CD14-positive monocyte (primary cell): ENCODE measurements around the gene CMTM1. TPM values are rescaled to one million over a fixed set of nuclear protein-coding genes. Genes with fewer than 3 reads are reported as not detected.

Experiments used
- DNase-seq, 3 donors: peaks; one replicate each; pipeline ENCODE4 v3.0.0-alpha.2; 2011 to 2022
- H2AFZ ChIP-seq: 2 replicates; pipeline ENCODE4 v1.6.0; 2012; ENCODE audit warnings: mild to moderate bottlenecking, low read depth, low read length, inconsistent platforms; ENCODE audit not compliant: insufficient read depth, poor library complexity, severe bottlenecking
- H3K27ac ChIP-seq, 2 donors: 1 replicate in 1 of 2; 2 replicates in 1 of 2; pipeline ENCODE4 v1.5.1; 2012 to 2013; ENCODE audit warnings: low read length in 2 of 2, control low read depth in 1 of 2, inconsistent platforms in 1 of 2, low read depth in 1 of 2, mild to moderate bottlenecking in 1 of 2
- H3K27me3 ChIP-seq, 2 donors: one replicate each; pipeline versions ENCODE4 v1.6.0 to v1.6.1; 2011 to 2013; ENCODE audit warnings: low read length in 2 of 2; ENCODE audit not compliant: control insufficient read depth in 2 of 2, insufficient read depth in 2 of 2
- H3K36me3 ChIP-seq, 2 donors: replicated peaks in 1 of 2; 1 replicate in 1 of 2; 2 replicates in 1 of 2; pipeline versions ENCODE4 v1.5.1 to v1.6.1; 2012 to 2013; ENCODE audit warnings: low read length in 2 of 2, control low read depth in 1 of 2, inconsistent platforms in 1 of 2, mild to moderate bottlenecking in 1 of 2; ENCODE audit not compliant: insufficient read depth in 2 of 2, control insufficient read depth in 1 of 2
- H3K4me1 ChIP-seq, 2 donors: 1 replicate in 1 of 2; 2 replicates in 1 of 2; pipeline versions ENCODE4 v1.5.1 to v1.6.1; 2012 to 2013; ENCODE audit warnings: low read length in 2 of 2, control low read depth in 1 of 2, inconsistent platforms in 1 of 2, mild to moderate bottlenecking in 1 of 2, moderate library complexity in 1 of 2; ENCODE audit not compliant: insufficient read depth in 2 of 2, control insufficient read depth in 1 of 2
- H3K4me2 ChIP-seq: replicated peaks from 2 replicates; pipeline ENCODE3; 2012; ENCODE audit warnings: low read length, moderate library complexity, mild to moderate bottlenecking; ENCODE audit not compliant: poor library complexity, severe bottlenecking; ENCODE audit errors: extremely low read depth
- H3K4me3 ChIP-seq, 3 experiments: fragments of 200-600 bp in 1 of 3; sonication (generic) in 1 of 3; replicated peaks in 1 of 3; 1 replicate in 2 of 3; 2 replicates in 1 of 3; pipeline ENCODE4 v1.5.1; 2011 to 2013; ENCODE audit warnings: low read length in 3 of 3, mild to moderate bottlenecking in 3 of 3, control low read depth in 2 of 3, low read depth in 2 of 3, inconsistent platforms in 1 of 3, moderate library complexity in 1 of 3
- H3K79me2 ChIP-seq: 2 replicates; pipeline ENCODE4 v1.6.0; 2012; ENCODE audit warnings: mild to moderate bottlenecking, control low read depth, inconsistent platforms, low read length, moderate library complexity; ENCODE audit not compliant: insufficient read depth
- H3K9ac ChIP-seq: 2 replicates; pipeline ENCODE4 v1.6.0; 2017; ENCODE audit warnings: low read length, mild to moderate bottlenecking; ENCODE audit not compliant: insufficient read depth, poor library complexity, severe bottlenecking
- H3K9me3 ChIP-seq, 2 donors: replicated peaks in 1 of 2; 1 replicate in 1 of 2; 2 replicates in 1 of 2; pipeline versions ENCODE4 v1.5.1 to v1.6.1; 2012 to 2013; ENCODE audit warnings: low read length in 2 of 2, control low read depth in 1 of 2; ENCODE audit not compliant: control insufficient read depth in 1 of 2, insufficient read depth in 1 of 2
- H4K20me1 ChIP-seq: 2 replicates; pipeline ENCODE4 v1.6.0; 2012; ENCODE audit warnings: mild to moderate bottlenecking, low read length, control low read depth, moderate library complexity; ENCODE audit not compliant: insufficient read depth
- H3K27ac Mint-ChIP-seq, 7 donors: one replicate each; pipeline ENCODE4 v1.8.0; 2020; ENCODE audit warnings: mild to moderate bottlenecking in 7 of 7, mixed read lengths in 7 of 7, moderate library complexity in 6 of 7, inconsistent platforms in 2 of 7
- H3K27me3 Mint-ChIP-seq, 3 donors: one replicate each; pipeline ENCODE4 v1.8.0; 2021 to 2022; ENCODE audit warnings: low read depth in 3 of 3, mild to moderate bottlenecking in 3 of 3, mixed read lengths in 3 of 3, moderate library complexity in 3 of 3, inconsistent platforms in 1 of 3
- H3K36me3 Mint-ChIP-seq, 2 donors: one replicate each; pipeline ENCODE4 v1.8.0; 2020; ENCODE audit warnings: mixed read lengths in 2 of 2, inconsistent platforms in 1 of 2, mild to moderate bottlenecking in 1 of 2
- H3K4me1 Mint-ChIP-seq: one replicate; pipeline ENCODE4 v1.8.0; 2020; ENCODE audit warnings: mild to moderate bottlenecking, mixed read lengths
- H3K4me3 Mint-ChIP-seq, 2 donors: one replicate each; pipeline ENCODE4 v1.8.0; 2020; ENCODE audit warnings: mild to moderate bottlenecking in 2 of 2, mixed read lengths in 2 of 2, moderate library complexity in 1 of 2
- H3K9me3 Mint-ChIP-seq, 7 donors: one replicate each; pipeline ENCODE4 v1.8.0; 2020 to 2022; ENCODE audit warnings: mixed read lengths in 7 of 7, mild to moderate bottlenecking in 6 of 7, moderate library complexity in 6 of 7, inconsistent platforms in 2 of 7
- WGBS: methylation state at CpG from one replicate; pipeline ENCODE4 v1.1.5; 2013; ENCODE audit warnings: missing lambda C conversion rate; ENCODE audit not compliant: insufficient coverage; 5-methylcytosine and 5-hydroxymethylcytosine counted together
- intact Hi-C, 2 donors: fragments of 100-400 bp; cut with micrococcal nuclease; formaldehyde crosslinking; loops; one replicate each; pipeline versions ENCODE4 v1.15.0 to v1.15.1; 2023
- polyA plus RNA-seq, 3 donors: library from polyadenylated mRNA; depleted of rRNA in 1 of 3; unstranded in 2 of 3; stranded (reverse) in 1 of 3; fragments of 300-500 nt in 2 of 3; fragments of >200 nt in 1 of 3; fragmentation: Illumina TruSeq in 2 of 3; gene quantifications; 1 replicate in 2 of 3; 2 replicates in 1 of 3; pipeline ENCODE4 v1.2.3, GENCODE V29; 2012 to 2021
- TF ChIP-seq, protein P1 (sequence below): fragments of 200-600 bp; IDR thresholded peaks from one replicate; pipeline ENCODE4 v1.8.0; 2022; ENCODE audit warnings: antibody characterized with exemption, mild to moderate bottlenecking

The CMTM1 gene
- polyA plus RNA-seq, 3 donors, result 1.6 to 3.3 (median 2.5) TPM

DNA sequence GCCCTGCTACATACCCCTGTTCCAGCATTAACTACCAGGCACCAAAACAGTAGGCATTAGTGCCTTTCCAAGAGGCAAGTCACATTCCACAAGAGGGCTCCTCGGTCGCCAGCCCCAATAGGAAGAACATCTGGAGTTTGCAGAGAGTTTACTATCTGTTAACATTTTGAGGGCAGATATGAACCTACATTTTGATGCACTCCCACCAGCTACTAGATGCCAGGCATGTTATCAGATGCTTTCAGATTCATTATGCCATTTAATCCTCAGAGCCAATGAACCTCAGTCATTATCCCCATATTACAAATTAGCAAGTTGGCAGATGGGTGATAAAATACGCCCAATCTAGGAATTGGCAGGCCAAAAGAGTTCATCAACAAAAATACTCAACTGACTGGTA lies 8.8 kb downstream of the CMTM1 start:
- Histone ChIP-seq H3K4me1 (peaks cover 13 to 15% of the 10 kb centered on the region in 2 donors), H3K79me2 (no peaks in the 10 kb centered on the region), H3K27ac (no peak overlapping the region), H3K9me3 (peaks cover 0 to 6% of the 10 kb centered on the region in 2 donors), H3K36me3 (peaks cover 0 to 1% of the 10 kb centered on the region in 2 donors), H2AFZ (no peak overlapping the region), H3K9ac (no peak overlapping the region), H4K20me1 (peaks cover 4% of the 10 kb centered on the region), H3K27me3 (peaks cover 26 to 29% of the 10 kb centered on the region in 2 donors), H3K4me3 (no peak overlapping the region), H3K4me2 (no peak overlapping the region)
- peak overlapping the region in 1 of 7 donors; percentile 40 for H3K27ac Mint-ChIP-seq
- WGBS, result no CpG with 5 or more reads among the region's 3 CpGs
- TF ChIP-seq, protein P1, sequence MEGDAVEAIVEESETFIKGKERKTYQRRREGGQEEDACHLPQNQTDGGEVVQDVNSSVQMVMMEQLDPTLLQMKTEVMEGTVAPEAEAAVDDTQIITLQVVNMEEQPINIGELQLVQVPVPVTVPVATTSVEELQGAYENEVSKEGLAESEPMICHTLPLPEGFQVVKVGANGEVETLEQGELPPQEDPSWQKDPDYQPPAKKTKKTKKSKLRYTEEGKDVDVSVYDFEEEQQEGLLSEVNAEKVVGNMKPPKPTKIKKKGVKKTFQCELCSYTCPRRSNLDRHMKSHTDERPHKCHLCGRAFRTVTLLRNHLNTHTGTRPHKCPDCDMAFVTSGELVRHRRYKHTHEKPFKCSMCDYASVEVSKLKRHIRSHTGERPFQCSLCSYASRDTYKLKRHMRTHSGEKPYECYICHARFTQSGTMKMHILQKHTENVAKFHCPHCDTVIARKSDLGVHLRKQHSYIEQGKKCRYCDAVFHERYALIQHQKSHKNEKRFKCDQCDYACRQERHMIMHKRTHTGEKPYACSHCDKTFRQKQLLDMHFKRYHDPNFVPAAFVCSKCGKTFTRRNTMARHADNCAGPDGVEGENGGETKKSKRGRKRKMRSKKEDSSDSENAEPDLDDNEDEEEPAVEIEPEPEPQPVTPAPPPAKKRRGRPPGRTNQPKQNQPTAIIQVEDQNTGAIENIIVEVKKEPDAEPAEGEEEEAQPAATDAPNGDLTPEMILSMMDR, result no peak
- no peak for DNase-seq
- H3K9me3 Mint-ChIP-seq, result peaks cover 0 to 11% (median 4%) of the 10 kb centered on the region in 7 donors
- H3K4me3 Mint-ChIP-seq, result no peak overlapping the region
- intact Hi-C loops, result no loop called here
- peaks cover 41 to 42% of the 10 kb centered on the region in 2 donors for H3K36me3 Mint-ChIP-seq
- peaks cover 29 to 35% (median 31%) of the 10 kb centered on the region in 3 donors for H3K27me3 Mint-ChIP-seq
- peaks cover 35% of the 10 kb centered on the region for H3K4me1 Mint-ChIP-seq

DNA sequence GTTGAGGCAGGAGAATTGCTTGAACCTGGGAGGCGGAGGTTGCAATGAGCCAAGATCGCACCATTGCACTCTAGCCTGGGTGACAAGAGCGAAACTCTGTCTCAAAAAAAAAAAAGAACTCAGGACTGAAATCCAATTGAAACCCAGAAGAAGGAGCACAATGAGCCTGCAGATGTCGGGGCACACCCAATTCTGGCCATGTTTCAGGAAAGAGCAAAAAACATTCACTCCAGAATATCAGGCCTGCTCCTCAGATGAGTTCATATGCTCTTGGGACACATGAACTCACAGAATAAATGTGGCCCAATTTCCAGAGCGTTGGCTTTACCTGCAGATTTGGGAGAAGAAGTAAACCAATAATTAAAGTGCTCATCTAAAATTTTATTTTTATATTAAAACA lies 10.1 kb downstream of the CMTM1 start:
- Mint-ChIP-seq H3K27me3 (peaks cover 36 to 39% (median 38%) of the 10 kb centered on the region in 3 donors), H3K36me3 (peaks cover 34 to 40% of the 10 kb centered on the region in 2 donors), H3K27ac (no peak overlapping the region), H3K4me3 (no peak overlapping the region), H3K9me3 (peaks cover 0 to 11% (median 4%) of the 10 kb centered on the region in 7 donors), H3K4me1 (peaks cover 39% of the 10 kb centered on the region)
- DNase-seq, result no peak
- H3K27ac ChIP-seq, result no peak overlapping the region
- no peak overlapping the region for H3K4me3 ChIP-seq
- H4K20me1 ChIP-seq, result no peaks in the 10 kb centered on the region
- no peak overlapping the region for H3K4me2 ChIP-seq
- 86% methylated on average over 1 of the region's 5 CpGs for WGBS
- no peaks in the 10 kb centered on the region for H3K79me2 ChIP-seq
- H3K4me1 ChIP-seq, result peaks cover 11 to 14% of the 10 kb centered on the region in 2 donors
- H3K9me3 ChIP-seq, result peaks cover 0 to 6% of the 10 kb centered on the region in 2 donors
- TF ChIP-seq, protein P1, result no peak
- no peak overlapping the region for H3K9ac ChIP-seq
- peaks cover 27 to 32% of the 10 kb centered on the region in 2 donors for H3K27me3 ChIP-seq
- H2AFZ ChIP-seq, result no peak overlapping the region
- intact Hi-C loops, result no loop called here
- H3K36me3 ChIP-seq, result no peaks in the 10 kb centered on the region
